ENCODE data around the gene HOXD13.

Gene HOXD13

GRCh38 chr2:176121190-176122051, 28.9 kb downstream of the HOXD13 start:
- no peak for DNase-seq

- no peak for DNase-seq
Observed at GRCh38 chr2:176122052-176122682, 29.6 kb downstream of the HOXD13 start.

- no peak for DNase-seq
Observed at GRCh38 chr2:176122683-176123410, 30.3 kb downstream of the HOXD13 start, which contains the start of gene HOXD9. TSS of gene HOXD9 (plus strand) at chr2:176122719. CDS start at chr2:176122769, 50 bp downstream.

GRCh38 chr2:176123411-176124109, 31.0 kb downstream of the HOXD13 start:
- DNase-seq = no peak

- no peak for DNase-seq
Observed at GRCh38 chr2:176124110-176124946, 31.8 kb downstream of the HOXD13 start.

GRCh38 chr2:176124947-176125771, 32.6 kb downstream of the HOXD13 start:
- no peak for DNase-seq

DNA sequence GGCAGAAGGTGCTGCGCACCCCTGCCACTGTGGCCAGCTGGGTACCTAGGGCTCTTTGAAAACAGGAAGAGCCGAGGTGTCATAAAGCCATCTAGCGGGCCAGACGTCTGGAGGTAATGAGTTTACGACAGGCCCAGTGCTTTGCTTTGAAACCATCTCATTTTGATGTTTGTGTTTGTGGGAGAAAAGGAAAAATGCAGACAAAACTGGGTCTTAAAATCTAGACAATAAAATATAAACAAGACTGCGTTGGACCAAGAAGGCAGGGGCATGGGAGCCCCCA, 33.2 kb downstream of the HOXD13 start:
- DNase-seq = no peak

DNA sequence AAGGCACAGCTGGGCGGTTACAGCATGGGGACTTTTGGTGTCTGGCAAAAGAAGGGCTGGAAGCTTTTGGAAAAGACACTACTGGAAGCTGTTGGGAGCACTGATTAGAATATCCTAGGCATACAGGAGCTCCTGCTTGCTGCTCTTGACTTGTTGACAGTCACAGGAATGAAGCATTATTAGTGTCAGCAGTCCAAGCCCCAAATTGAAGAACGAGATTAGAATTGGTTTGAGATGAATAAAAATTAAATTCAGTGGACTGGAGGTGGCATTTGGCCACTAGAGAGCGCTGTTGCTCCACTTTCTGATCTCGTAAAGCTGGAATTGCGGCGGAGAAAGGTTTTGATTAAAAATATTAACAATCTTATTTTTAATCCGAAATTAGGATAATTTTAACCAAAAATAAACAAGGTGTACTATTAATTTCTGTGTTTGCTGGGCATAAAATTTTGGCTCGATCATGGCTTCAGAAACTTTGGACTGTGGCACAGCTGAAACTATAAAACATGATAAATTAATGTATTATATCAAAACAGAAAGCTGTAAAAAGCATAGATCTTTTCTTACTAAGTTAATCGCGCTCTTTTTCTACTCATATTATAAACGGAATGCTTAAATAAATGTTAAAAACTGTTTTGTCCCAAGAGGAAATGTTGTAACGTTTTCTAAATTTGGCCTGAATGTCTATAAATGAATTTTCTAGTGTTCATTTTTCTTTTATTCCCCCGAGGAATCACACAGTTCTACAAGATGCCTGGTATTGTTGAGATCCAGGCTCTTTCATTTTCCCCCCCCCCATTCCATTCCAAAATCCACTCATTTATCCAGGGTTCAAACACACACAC, 34.6 kb downstream of the HOXD13 start:
- DNase-seq = no peak

GRCh38 chr2:176127774-176128072, 35.2 kb downstream of the HOXD13 start:
- DNase-seq = no peak

DNA sequence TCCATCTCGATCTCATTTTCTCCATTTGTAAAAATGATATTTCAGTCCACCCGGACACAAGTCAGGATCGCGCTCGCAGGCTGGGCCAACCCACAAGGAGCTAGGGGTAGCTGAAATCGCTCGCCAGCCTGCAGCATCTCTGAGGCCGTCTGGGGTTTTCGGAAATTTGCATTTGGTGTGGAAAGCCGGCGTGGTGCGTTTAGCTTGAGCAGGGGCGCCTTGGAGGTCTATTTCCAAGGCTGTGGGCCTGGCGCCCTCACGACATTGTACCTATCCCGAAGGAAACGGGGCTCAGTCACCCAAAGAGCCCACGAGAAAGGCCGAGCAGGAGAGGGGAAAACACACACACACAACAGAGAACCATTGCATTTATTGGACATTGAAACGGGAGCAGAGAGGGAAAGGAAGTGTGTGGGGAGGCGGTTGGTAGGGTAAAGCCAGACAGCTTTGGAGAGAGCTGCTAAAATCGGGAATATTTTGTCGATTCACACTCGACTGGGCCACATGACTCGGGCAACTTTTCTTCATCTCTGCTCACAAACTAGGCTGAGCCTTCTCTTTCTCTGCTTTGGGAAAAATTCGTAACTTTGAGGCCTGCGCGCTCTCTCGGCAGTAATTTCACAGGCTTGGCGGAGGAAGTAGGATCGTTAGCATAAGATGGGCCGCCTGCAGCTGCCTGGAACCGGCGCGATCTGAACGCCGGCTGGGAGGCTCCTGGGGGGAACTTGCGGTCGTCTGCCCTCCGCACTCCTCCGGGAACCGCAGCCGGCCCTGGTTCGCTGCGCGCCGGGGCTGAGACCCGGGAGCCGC, 35.9 kb downstream of the HOXD13 start:
- no peak for DNase-seq

GRCh38 chr2:176128982-176129796, 36.7 kb downstream of the HOXD13 start, which contains the start of gene HOXD8:
TSS of gene HOXD8 (plus strand) at chr2:176129705. CDS start at chr2:176130367, 662 bp downstream.
- no peak for DNase-seq

GRCh38 chr2:176129813-176130146, 37.3 kb downstream of the HOXD13 start:
- DNase-seq = no peak

GRCh38 chr2:176130147-176130956, 37.8 kb downstream of the HOXD13 start:
- no peak for DNase-seq

GRCh38 chr2:176130957-176131847, 38.7 kb downstream of the HOXD13 start:
- no peak for DNase-seq

GRCh38 chr2:176131848-176132158, 39.3 kb downstream of the HOXD13 start:
- no peak for DNase-seq

DNA sequence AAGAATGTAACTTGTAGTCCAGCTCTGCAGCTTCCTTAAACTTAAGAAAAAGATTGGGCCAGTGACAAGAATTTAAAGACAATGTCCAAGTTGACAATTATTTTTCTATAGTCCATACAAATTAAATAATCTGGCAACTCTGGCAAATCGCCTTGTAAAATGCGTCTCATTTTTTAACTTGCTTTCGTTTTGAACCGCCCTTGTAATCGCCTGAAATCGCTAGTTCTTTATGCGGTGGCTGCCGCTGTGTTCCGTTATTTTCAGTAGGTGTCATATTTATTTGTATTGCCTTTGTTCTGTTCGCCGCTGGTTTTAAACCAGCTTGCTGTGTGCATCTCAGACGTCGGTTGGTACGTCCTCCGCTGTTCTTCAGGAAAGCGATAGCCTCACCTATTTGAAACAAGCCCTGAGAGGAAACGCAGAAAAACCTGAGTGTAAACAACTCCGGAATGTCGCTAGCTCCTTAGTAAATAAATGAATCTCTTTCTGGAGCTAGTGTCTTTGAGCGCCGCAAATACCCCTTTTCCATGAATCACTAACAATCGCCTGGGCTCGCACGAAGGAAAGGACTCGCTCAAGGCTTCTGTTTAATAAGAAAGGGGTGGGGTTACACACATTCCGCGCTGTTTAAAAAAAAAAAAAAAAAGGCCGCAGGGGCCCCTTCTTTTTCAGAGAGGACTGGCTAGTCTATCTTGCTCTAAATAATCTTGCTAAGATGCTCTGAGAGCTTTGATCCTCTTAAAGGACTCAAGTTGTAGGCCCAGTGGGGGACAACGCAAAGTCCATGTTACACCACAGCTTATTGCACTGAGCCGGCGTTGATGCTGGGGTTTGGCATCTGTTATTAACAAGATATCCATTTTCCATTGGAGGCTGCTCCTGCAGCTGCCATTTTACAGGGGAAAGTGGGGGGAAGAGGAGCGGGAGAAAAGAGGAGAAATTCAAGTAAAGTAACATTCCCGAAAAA, 40.0 kb downstream of the HOXD13 start:
- no peak for DNase-seq
